RWPE2 (cell line): ENCODE results near the gene CCDC144A.
A peak's percentile ranks its signal among the peaks of the same experiment; 100 is the strongest.
"Not testable (repeated sequence)": the region's sequence is repeated elsewhere in the genome, so short reads cannot be mapped to it uniquely, and the experiment has no call there.

Source experiments
- ATAC-seq: fragments of 200-7000 bp; cut with Tn5 transposase; 3 replicates; pipeline ENCODE4 v1.9.1; 2021; ENCODE audit warnings: low read depth
- DNase-seq: peaks from one replicate; pipeline ENCODE4 v3.0.0-alpha.2; 2020; ENCODE audit warnings: low spot score
- H3K27ac ChIP-seq: fragments of 450-650 bp; 2 replicates; pipeline ENCODE4 v1.5.1; 2017; ENCODE audit warnings: mild to moderate bottlenecking; ENCODE audit not compliant: poor library complexity, severe bottlenecking
- H3K27me3 ChIP-seq: fragments of 250-450 bp; sonication (Bioruptor Pico); 2 replicates; pipeline ENCODE4 v1.5.1; 2021; ENCODE audit warnings: mild to moderate bottlenecking, moderate library complexity; ENCODE audit not compliant: insufficient read depth, poor library complexity, severe bottlenecking
- H3K36me3 ChIP-seq: fragments of 250-450 bp; sonication (Bioruptor Pico); 2 replicates; pipeline ENCODE4 v1.5.1; 2020; ENCODE audit warnings: low read depth, mild to moderate bottlenecking, moderate library complexity
- H3K4me1 ChIP-seq: fragments of 250-450 bp; sonication (Bioruptor Pico); 2 replicates; pipeline ENCODE4 v1.5.1; 2021; ENCODE audit warnings: mild to moderate bottlenecking, moderate library complexity; ENCODE audit not compliant: insufficient read depth, poor library complexity, severe bottlenecking
- H3K4me3 ChIP-seq: fragments of 250-450 bp; sonication (Bioruptor Pico); 2 replicates; pipeline ENCODE4 v1.5.1; 2021; ENCODE audit warnings: mild to moderate bottlenecking, moderate library complexity; ENCODE audit not compliant: severe bottlenecking
- H3K9me3 ChIP-seq: fragments of 250-450 bp; sonication (Bioruptor Pico); 2 replicates; pipeline ENCODE4 v1.5.1; 2021; ENCODE audit warnings: mild to moderate bottlenecking, moderate library complexity; ENCODE audit not compliant: severe bottlenecking
- CTCF ChIP-seq: fragments of 450-650 bp; IDR thresholded peaks from one replicate; pipeline ENCODE4 v1.5.1; 2017; ENCODE audit warnings: mild to moderate bottlenecking, moderate library complexity; ENCODE audit not compliant: poor library complexity, severe bottlenecking

The CCDC144A gene

GRCh38 chr17:16751224-16751923, 61.3 kb downstream of the CCDC144A start:
- peak; percentile 21 for TF ChIP-seq CTCF
- DNase-seq, ATAC-seq: not testable (repeated sequence)

GRCh38 chr17:16751924-16752287, 61.9 kb downstream of the CCDC144A start:
- ATAC-seq = not testable (repeated sequence)

More at GRCh38 chr17:16751224-16751923, 61.3 kb downstream of the CCDC144A start:
- H3K4me1 ChIP-seq, H3K4me3 ChIP-seq, H3K9me3 ChIP-seq, H3K27ac ChIP-seq, H3K27me3 ChIP-seq, H3K36me3 ChIP-seq: not testable (repeated sequence)

DNA sequence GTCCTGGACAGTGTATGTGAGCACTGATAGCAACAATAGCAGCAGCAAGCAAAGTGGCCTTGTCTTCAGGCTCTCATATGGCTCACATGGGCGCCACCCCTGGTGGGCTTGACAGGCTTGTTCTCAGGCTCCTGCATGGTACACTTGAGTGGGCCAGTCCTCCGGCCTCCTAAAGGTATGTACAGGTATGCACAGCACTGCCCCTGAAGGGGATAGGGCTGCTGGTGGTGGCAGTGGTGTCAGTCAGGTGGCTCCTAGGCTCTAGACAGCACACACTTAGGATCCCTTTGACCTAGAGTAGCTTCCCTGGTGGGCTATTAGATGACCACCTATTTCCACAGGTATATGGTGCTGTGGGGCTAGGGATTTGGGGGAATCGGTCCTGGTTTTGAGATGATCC, 67.5 kb downstream of the CCDC144A start:
- H3K4me3 ChIP-seq, H3K36me3 ChIP-seq, H3K27ac ChIP-seq, H3K27me3 ChIP-seq, H3K4me1 ChIP-seq, ATAC-seq, DNase-seq, H3K9me3 ChIP-seq: not testable (repeated sequence)

More at GRCh38 chr17:16751924-16752287, 61.9 kb downstream of the CCDC144A start:
- not testable (repeated sequence) for H3K27me3 ChIP-seq, H3K9me3 ChIP-seq, H3K27ac ChIP-seq, H3K4me3 ChIP-seq, H3K36me3 ChIP-seq, DNase-seq, H3K4me1 ChIP-seq

GRCh38 chr17:16758177-16758576, 68.1 kb downstream of the CCDC144A start:
- H3K4me1 ChIP-seq, H3K9me3 ChIP-seq, H3K27ac ChIP-seq, ATAC-seq, H3K4me3 ChIP-seq, H3K27me3 ChIP-seq, DNase-seq, H3K36me3 ChIP-seq: not testable (repeated sequence)

- not testable (repeated sequence) for H3K36me3 ChIP-seq, H3K4me3 ChIP-seq, H3K4me1 ChIP-seq, DNase-seq, H3K27me3 ChIP-seq, H3K9me3 ChIP-seq, ATAC-seq, H3K27ac ChIP-seq
Observed at GRCh38 chr17:16768290-16769175, 78.5 kb downstream of the CCDC144A start.

DNA sequence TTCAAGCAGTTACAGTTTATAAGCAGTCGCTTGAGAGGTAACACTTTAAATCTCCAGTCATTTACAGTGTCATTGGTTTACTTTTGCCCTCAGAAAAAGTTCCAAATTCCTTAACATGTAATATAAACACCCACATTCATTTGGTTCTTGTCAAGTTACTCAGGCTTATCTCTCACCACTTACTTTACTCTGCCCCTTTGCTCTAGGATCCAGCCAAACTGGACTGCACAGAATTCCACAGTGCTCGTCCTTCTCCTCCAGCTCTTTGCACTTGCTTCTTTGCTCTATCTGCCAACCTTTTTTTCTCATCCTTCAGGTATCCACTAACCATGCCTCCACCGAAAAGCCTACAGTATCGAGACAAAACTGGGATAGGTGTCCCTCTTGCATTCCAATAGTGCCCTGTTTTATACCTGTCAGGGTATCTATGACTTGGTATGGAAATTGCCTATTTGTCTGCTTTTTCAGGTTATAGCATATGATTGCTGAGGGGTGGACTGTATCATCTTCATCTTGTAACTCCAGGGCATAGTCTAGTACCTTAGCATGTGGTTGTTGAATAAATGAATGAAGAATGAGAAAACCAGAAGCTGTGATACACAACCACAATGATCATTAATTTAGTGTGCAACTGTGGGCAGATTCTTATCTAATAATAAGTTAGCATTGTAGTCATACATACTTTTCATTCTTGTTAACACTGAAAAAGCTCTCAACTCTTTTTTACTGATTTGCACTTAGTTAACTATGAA, 82.5 kb downstream of the CCDC144A start:
- not testable (repeated sequence) for H3K4me3 ChIP-seq, H3K9me3 ChIP-seq, DNase-seq, H3K27me3 ChIP-seq, H3K4me1 ChIP-seq, H3K27ac ChIP-seq, H3K36me3 ChIP-seq
- peak; percentile 40; the same call in 1 of the 3 replicates for ATAC-seq

GRCh38 chr17:16773146-16773522, 83.1 kb downstream of the CCDC144A start:
- not testable (repeated sequence) for H3K27me3 ChIP-seq, H3K9me3 ChIP-seq, DNase-seq, H3K27ac ChIP-seq, H3K4me3 ChIP-seq, H3K4me1 ChIP-seq, H3K36me3 ChIP-seq
- ATAC-seq = peak; percentile 85

DNA sequence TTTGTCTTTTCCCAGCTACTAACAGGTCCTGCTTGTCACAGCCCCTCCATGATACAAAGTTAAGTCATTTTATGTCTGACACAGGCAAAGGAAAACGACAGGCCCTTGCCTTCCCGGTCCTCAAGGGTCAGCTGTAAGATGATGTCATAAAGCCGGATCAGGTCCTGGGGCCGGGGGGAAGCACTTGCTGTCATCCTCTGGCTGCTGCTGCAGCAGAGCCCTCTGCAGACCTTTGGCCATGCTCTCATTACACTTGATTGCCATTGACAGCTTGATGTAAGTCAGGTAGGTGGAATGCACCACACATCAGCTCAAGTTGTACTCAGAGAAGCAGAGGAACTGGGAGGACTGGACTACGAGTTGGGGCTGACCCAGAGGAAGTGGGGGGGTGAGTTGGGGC, 97.8 kb downstream of the CCDC144A start:
- H3K27me3 ChIP-seq, DNase-seq, H3K4me1 ChIP-seq, H3K36me3 ChIP-seq, H3K9me3 ChIP-seq, ATAC-seq, H3K4me3 ChIP-seq, H3K27ac ChIP-seq: not testable (repeated sequence)

DNA sequence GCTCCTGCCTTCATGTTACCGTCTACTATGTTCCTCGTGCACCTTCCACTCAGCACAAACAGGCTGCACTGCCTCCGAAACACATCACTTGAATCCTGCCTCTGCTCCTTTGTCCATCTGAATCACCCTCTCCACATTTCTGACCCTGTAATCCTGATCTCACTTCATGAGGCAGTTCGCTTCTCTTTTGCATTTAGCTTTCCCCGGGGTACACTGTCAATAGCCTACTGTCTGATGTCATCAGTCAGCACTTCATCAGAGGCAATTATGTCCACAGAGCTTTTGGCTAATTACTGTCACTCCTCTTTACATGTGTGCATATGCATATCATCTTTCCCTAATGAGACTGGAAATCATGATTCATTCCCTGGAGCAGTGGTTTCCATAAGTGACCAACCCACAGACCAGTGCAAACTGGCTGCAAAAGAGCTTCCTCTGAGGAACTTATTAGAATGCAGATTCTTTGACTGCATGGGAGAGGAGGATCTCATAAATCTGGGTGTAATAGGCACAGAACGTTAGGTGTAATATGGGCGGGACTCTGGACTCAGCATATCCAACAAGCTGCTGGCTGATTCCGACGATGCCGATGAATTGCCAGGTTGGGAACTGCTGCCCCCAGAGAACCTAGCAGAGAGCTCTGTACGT, 99.0 kb downstream of the CCDC144A start:
- ATAC-seq, H3K27ac ChIP-seq, DNase-seq, H3K4me3 ChIP-seq, H3K9me3 ChIP-seq, H3K4me1 ChIP-seq, H3K36me3 ChIP-seq, H3K27me3 ChIP-seq: not testable (repeated sequence)

DNA sequence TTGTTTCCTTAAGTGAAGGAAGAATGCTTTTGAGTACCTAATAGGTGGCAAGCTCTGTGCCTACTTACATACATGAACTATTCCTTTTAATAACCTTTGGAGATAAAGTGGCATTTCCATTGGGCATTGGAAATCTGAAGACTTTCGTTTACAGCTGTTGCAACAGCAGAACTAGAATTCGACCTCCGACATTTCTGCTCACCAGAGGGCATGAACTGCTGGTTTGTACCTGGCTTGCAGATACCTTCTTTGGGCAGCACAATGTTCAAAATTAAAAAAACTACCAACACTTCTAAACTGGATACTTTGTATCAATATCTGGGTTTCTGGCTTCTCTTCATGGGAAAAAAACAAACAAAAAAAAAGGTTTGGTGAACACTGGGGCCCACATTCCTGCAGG, 99.6 kb downstream of the CCDC144A start:
- not testable (repeated sequence) for H3K4me3 ChIP-seq, H3K4me1 ChIP-seq, H3K9me3 ChIP-seq, DNase-seq, ATAC-seq, H3K36me3 ChIP-seq, H3K27ac ChIP-seq, H3K27me3 ChIP-seq
